Heart left ventricle (tissue), 16 donors: ENCODE measurements around the gene PGF. TPM values are rescaled to one million over a fixed set of nuclear protein-coding genes. Genes with fewer than 3 reads are reported as not detected.

ENCODE experiments used
- ATAC-seq, 4 donors: fragments of 200-7000 bp; cut with Tn5 transposase; one replicate each; pipeline ENCODE4 v1.9.1; 2020 to 2022; ENCODE audit warnings: moderate library complexity in 4 of 4, mild to moderate bottlenecking in 3 of 4, moderate number of reproducible peaks in 1 of 4
- DNase-seq, 5 donors: peaks; one replicate each; pipeline ENCODE4 v3.0.0-alpha.2; 2020
- H3K27ac ChIP-seq, 12 donors: fragments of 200-600 bp; sonication (generic) in 4 of 12; one replicate each; pipeline versions ENCODE4 v1.5.0 to v1.8.0; 2016 to 2022; ENCODE audit warnings: mild to moderate bottlenecking in 2 of 12
- H3K27me3 ChIP-seq, 9 donors: fragments of 200-600 bp; sonication (generic) in 2 of 9; one replicate each; pipeline versions ENCODE4 v1.5.1 to v1.8.0; 2016 to 2022; ENCODE audit warnings: mild to moderate bottlenecking in 3 of 9
- H3K36me3 ChIP-seq, 9 donors: fragments of 200-600 bp; sonication (generic) in 2 of 9; one replicate each; pipeline versions ENCODE4 v1.5.0 to v1.8.0; 2018 to 2022; ENCODE audit warnings: mild to moderate bottlenecking in 2 of 9
- H3K4me1 ChIP-seq, 12 donors: fragments of 200-600 bp; sonication (generic) in 4 of 12; one replicate each; pipeline versions ENCODE4 v1.5.0 to v1.8.0; 2016 to 2022; ENCODE audit warnings: mild to moderate bottlenecking in 3 of 12
- H3K4me3 ChIP-seq, 12 donors: fragments of 200-600 bp; sonication (generic) in 4 of 12; one replicate each; pipeline versions ENCODE4 v1.5.0 to v1.8.0; 2017 to 2022; ENCODE audit warnings: mild to moderate bottlenecking in 9 of 12, moderate library complexity in 4 of 12
- H3K9me3 ChIP-seq, 12 donors: fragments of 200-600 bp; sonication (generic) in 4 of 12; one replicate each; pipeline versions ENCODE4 v1.5.0 to v1.8.0; 2016 to 2022; ENCODE audit warnings: mild to moderate bottlenecking in 1 of 12
- POLR2A ChIP-seq, 2 donors: fragments of 450-650 bp; IDR thresholded peaks; one replicate each; pipeline ENCODE4 v1.6.1; 2017; ENCODE audit warnings: antibody characterized with exemption in 2 of 2, mild to moderate bottlenecking in 2 of 2, moderate library complexity in 2 of 2
- WGBS, 4 donors: extraction: QIAGEN DNeasy Blood & Tissue Kit in 2 of 4; methylation state at CpG; one replicate each; pipeline versions ENCODE4 v1.1.5 to v1.1.7; 2013 to 2018; 5-methylcytosine and 5-hydroxymethylcytosine counted together
- intact Hi-C, 10 donors: fragments of 100-400 bp; cut with DNase I; formaldehyde crosslinking; loops; one replicate each; pipeline versions ENCODE4 v1.11.1 to v1.14.2; 2022
- polyA plus RNA-seq, 2 donors: library from polyadenylated mRNA; stranded (reverse); fragments of 200-250 nt; gene quantifications; one replicate each; pipeline ENCODE4 v1.2.3, GENCODE V29; 2013
- total RNA-seq, 9 donors: library from RNA; depleted of rRNA in 2 of 9; stranded (reverse); fragments of >200 nt in 2 of 9; fragmentation: NEBNext Ultra II Directional in 3 of 9; extraction: Animal tissue kit (Norgen Biotek cat#: 25700) in 3 of 9; gene quantifications; one replicate each; pipeline versions ENCODE4 v1.1.0 to v1.2.4, GENCODE V29; 2016 to 2023
- TF ChIP-seq, protein P1 (sequence below), 12 donors: fragments of 200-600 bp; sonication (generic) in 4 of 12; IDR thresholded peaks; one replicate each; pipeline versions ENCODE4 v1.5.0 to v1.8.0; 2018 to 2022; ENCODE audit warnings: antibody characterized with exemption in 12 of 12, mild to moderate bottlenecking in 5 of 12
- donor health status: ischemic (EF 13 %, LVEDD 7.1; RV severe dilation, severe dysfunction).
- donor health status: healthy with polysubstance abuse.
- donor health status: DM: no; HTN: yes; CAD: no.
- donor health status: DM: no; HTN: no; CAD: no.
- donor health status: ischemic (EF 25% LVEDD 6.9; RV normal size, moderate dysfunction).
- donor health status: ischemic (EF 25% LVEDD 5.7; RV mildly dilated, moderate dysfunction).
- donor health status: healthy.
- donor health status: DM: yes; HTN: yes; CAD: no.
- donor health status: ischemic (EF 35%, LVEDD 5.7; RV mildly dilated, moderate dysfunction).
- donor health status: nonischemic (EF 11% LVEDD 7.7; RV severe dilation, severe dysfunction).
- donor health status: DM: yes; HTN: yes; CAD: no.
- donor health status: PGD.
- donor health status: ischemic (EF 29% LVEDD 5.4; RV normal size, mild dysfunction).
- donor health status: nonischemic (EF 23%, LVEDD 6.1; RV moderate dilation, normal function).

PGF gene
- total and polyA plus RNA-seq, 11 donors, result 4.1 to 30.4 (median 5.9) TPM

DNA sequence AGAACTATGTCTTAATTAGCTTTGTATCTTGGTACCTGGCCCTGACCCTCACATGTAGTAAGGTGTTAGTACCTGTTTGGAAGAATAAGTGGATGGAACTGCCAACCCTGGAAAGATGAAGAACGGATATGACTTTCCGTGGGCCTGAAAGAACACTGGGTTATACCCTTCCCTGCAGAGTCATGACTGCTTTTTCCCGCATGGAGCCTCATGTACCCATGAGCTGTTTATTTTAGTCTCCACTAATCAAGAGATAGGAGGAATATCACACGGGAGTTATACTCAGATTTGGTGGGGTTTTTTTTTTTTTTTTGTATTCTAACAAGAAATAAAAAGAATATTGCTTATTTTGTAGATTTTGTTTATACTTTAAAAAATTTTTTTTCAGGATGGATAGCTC lies 57.8 kb downstream of the PGF start:
- peak; percentile 42 to 74 (median 60) for ATAC-seq
- Histone ChIP-seq H3K27ac (peak overlapping the region in 7 of 12 donors; percentile 1 to 62 (median 20)), H3K36me3 (peaks cover 4 to 100% (median 99%) of the 10 kb centered on the region in 9 donors), H3K4me1 (peaks cover 0 to 22% (median 6%) of the 10 kb centered on the region in 12 donors), H3K27me3 (no peaks in the 10 kb centered on the region), H3K9me3 (no peaks in the 10 kb centered on the region), H3K4me3 (no peak overlapping the region)
- 44 to 60% (median 47%) methylated on average over 4 of the region's 4 CpGs for WGBS, 4 donors
- TF ChIP-seq, protein P1, sequence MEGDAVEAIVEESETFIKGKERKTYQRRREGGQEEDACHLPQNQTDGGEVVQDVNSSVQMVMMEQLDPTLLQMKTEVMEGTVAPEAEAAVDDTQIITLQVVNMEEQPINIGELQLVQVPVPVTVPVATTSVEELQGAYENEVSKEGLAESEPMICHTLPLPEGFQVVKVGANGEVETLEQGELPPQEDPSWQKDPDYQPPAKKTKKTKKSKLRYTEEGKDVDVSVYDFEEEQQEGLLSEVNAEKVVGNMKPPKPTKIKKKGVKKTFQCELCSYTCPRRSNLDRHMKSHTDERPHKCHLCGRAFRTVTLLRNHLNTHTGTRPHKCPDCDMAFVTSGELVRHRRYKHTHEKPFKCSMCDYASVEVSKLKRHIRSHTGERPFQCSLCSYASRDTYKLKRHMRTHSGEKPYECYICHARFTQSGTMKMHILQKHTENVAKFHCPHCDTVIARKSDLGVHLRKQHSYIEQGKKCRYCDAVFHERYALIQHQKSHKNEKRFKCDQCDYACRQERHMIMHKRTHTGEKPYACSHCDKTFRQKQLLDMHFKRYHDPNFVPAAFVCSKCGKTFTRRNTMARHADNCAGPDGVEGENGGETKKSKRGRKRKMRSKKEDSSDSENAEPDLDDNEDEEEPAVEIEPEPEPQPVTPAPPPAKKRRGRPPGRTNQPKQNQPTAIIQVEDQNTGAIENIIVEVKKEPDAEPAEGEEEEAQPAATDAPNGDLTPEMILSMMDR (IDR thresholded peaks at IDR 0.05), result no peak
- no peak for TF ChIP-seq POLR2A (IDR thresholded peaks at IDR 0.05)
- intact Hi-C loops, result no loop called here
- DNase-seq, result no peak

DNA sequence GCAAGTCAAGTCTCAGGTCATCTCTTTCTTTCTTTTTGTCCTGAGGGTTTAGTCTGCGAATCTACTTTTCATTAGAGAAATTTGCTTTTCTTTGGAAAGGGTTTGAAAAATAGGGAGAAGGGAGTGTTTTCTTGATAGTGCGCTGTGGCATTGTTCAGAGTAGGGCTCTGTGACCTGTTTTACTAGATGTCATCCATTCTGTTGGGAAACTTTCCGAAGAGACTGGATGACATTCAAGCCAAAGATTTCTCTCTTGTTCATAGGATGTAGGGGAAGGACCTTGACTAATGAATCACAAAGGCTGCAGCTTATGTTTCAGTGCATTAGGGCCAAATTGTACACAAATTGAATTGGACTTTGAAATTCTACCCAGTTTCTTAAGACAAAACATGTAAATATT lies 59.0 kb downstream of the PGF start:
- WGBS, 4 donors, result 81 to 93% (median 86%) methylated on average over 3 of the region's 3 CpGs
- intact Hi-C loops, result no loop called here
- peak in 1 of 4 donors; percentile 66 for ATAC-seq
- TF ChIP-seq POLR2A (IDR thresholded peaks at IDR 0.05), result no peak
- TF ChIP-seq, protein P1 (IDR thresholded peaks at IDR 0.05), result no peak
- Histone ChIP-seq H3K4me1 (peaks cover 0 to 26% (median 8%) of the 10 kb centered on the region in 12 donors), H3K4me3 (no peak overlapping the region), H3K9me3 (no peaks in the 10 kb centered on the region), H3K27me3 (no peaks in the 10 kb centered on the region), H3K36me3 (peaks cover 4 to 100% (median 99%) of the 10 kb centered on the region in 9 donors), H3K27ac (peak overlapping the region in 5 of 12 donors; percentile 1 to 62 (median 22))
- no peak for DNase-seq

DNA sequence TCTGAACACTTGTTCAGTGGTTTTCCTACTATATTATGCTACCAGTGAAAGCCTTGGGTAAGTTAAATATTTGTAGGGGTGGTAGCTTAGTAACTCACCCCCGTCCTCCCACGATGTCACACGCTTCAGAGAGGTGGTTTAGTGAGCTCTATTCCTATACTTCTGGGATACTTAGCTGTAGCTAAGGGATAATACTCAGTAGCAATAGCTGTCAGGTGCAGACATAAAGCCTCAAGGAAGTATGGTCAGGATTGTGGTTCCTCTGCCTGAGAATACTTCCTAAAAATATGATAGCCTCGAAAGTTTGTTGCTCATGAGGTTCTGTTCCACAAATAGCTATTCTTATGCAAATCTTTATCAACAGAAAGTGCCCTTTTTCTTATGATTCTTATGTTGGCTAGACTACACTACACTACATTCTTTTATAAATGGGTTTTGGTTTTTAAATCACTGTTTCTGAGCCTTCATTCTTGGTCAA lies 61.7 kb downstream of the PGF start:
- TF ChIP-seq POLR2A (IDR thresholded peaks at IDR 0.05), result no peak
- TF ChIP-seq, protein P1 (IDR thresholded peaks at IDR 0.05), result no peak
- no peak for ATAC-seq
- WGBS, 4 donors, result 61 to 85% (median 72%) methylated on average over 4 of the region's 4 CpGs
- Histone ChIP-seq H3K27ac (peak overlapping the region in 1 of 12 donors; percentile 40), H3K9me3 (no peaks in the 10 kb centered on the region), H3K4me3 (no peak overlapping the region), H3K4me1 (peaks cover 0 to 26% (median 10%) of the 10 kb centered on the region in 12 donors), H3K27me3 (no peaks in the 10 kb centered on the region), H3K36me3 (peaks cover 4 to 100% (median 97%) of the 10 kb centered on the region in 9 donors)
- intact Hi-C loops, result no loop called here
- no peak for DNase-seq

DNA sequence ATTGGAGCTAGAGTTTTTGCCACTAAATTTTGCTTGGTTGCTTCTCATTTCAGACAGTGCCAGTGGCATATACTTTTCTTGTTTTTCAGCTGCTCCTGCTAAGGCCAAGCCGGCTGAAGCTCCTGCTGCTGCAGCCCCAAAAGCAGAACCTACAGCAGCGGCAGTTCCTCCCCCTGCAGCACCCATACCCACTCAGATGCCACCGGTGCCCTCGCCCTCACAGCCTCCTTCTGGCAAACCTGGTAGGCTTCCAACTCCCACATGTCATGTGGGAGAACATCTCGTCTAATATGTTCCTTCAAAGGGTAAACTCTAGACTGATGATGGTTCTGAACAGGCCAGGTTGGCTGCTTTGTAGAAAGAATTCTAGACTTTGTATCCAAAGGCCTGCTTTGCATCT lies 62.7 kb downstream of the PGF start:
- 61 to 76% (median 71%) methylated on average over 5 of the region's 5 CpGs for WGBS, 4 donors
- DNase-seq, result no peak
- ATAC-seq, result no peak
- Histone ChIP-seq H3K4me3 (no peak overlapping the region), H3K27ac (no peak overlapping the region), H3K36me3 (peaks cover 4 to 100% (median 93%) of the 10 kb centered on the region in 9 donors), H3K9me3 (no peaks in the 10 kb centered on the region), H3K27me3 (no peaks in the 10 kb centered on the region), H3K4me1 (peaks cover 0 to 35% (median 17%) of the 10 kb centered on the region in 12 donors)
- intact Hi-C loops, result no loop called here
- TF ChIP-seq, protein P1 (IDR thresholded peaks at IDR 0.05), result no peak
- TF ChIP-seq POLR2A (IDR thresholded peaks at IDR 0.05), result no peak
